Measurements from ENCODE around the gene CDK7.

DNA sequence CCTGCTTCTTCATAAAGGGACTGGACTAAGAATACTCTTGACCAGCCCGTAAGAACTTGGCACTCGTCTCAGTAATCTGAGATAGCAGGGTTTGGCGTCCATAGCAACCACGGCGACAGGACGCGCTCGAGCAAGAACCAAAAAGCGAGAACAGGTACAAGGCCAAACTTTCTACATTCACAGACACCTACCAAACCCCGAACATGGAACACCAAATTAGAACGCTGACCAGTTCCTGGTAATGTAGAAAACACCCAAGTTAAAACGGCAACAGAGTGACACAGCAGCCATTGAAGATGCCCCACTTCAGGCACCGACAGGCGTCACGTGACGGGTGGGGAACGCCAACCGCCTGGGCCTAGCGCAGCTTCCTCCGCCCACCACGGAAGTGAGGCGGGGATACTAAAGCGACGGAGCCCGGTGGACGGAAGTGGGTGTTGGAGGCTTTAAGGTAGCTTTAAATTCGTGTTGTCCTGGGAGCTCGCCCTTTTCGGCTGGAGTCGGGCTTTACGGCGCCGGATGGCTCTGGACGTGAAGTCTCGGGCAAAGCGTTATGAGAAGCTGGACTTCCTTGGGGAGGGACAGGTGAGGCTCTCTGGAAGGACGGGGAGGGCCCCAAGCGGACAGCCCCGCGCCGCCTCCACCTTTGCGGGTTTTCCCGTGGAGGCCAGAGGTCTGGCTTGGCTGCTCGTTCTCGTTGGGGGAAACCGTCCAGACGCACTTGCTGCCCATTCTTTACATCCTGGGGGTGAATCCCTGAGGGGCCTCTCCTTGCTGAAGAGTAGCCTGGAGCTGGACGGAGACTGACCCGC, at the start of gene CDK7:
- TF ChIP-seq, protein P1, sequence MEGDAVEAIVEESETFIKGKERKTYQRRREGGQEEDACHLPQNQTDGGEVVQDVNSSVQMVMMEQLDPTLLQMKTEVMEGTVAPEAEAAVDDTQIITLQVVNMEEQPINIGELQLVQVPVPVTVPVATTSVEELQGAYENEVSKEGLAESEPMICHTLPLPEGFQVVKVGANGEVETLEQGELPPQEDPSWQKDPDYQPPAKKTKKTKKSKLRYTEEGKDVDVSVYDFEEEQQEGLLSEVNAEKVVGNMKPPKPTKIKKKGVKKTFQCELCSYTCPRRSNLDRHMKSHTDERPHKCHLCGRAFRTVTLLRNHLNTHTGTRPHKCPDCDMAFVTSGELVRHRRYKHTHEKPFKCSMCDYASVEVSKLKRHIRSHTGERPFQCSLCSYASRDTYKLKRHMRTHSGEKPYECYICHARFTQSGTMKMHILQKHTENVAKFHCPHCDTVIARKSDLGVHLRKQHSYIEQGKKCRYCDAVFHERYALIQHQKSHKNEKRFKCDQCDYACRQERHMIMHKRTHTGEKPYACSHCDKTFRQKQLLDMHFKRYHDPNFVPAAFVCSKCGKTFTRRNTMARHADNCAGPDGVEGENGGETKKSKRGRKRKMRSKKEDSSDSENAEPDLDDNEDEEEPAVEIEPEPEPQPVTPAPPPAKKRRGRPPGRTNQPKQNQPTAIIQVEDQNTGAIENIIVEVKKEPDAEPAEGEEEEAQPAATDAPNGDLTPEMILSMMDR (IDR thresholded peaks at IDR 0.05) = no peak
- no peak for TF ChIP-seq POLR2A (IDR thresholded peaks at IDR 0.05)

All from lower leg skin (tissue), 3 donors.